ENCODE measurements around the gene GPC6. TPM values are rescaled to one million over a fixed set of nuclear protein-coding genes. Genes with fewer than 3 reads are reported as not detected.
A peak's percentile ranks its signal among the peaks of the same experiment; 100 is the strongest.

The GPC6 gene
- total and polyA plus RNA-seq, 2 experiments from 2014 or later: 14.4 to 43.3 TPM

- Histone ChIP-seq H3K27me3 (no peaks in the 10 kb centered on the region), H3K27ac (no peak overlapping the region), H3K4me1 (ENCODE audit: low read depth) (no peaks in the 10 kb centered on the region), H3K4me3 (no peak overlapping the region), H3K36me3 (no peaks in the 10 kb centered on the region), H3K9me3 (ENCODE audit: low read depth) (no peaks in the 10 kb centered on the region)
- no peak for TF ChIP-seq CTCF (IDR thresholded peaks at IDR 0.05; ENCODE audit: low read depth, low read length)
- DNase-seq (ENCODE audit: low read depth in 1 of 2, low spot score in 1 of 2): no peak
Measured at GRCh38 chr13:93777504-93777903, 550.9 kb downstream of the GPC6 start.

- TF ChIP-seq CTCF (IDR thresholded peaks at IDR 0.05; ENCODE audit: low read depth, low read length): no peak
- Histone ChIP-seq H3K4me3 (no peak overlapping the region), H3K27me3 (no peaks in the 10 kb centered on the region), H3K27ac (no peak overlapping the region), H3K4me1 (ENCODE audit: low read depth) (no peaks in the 10 kb centered on the region), H3K36me3 (no peaks in the 10 kb centered on the region), H3K9me3 (ENCODE audit: low read depth) (no peaks in the 10 kb centered on the region)
- DNase-seq (ENCODE audit: low read depth in 1 of 2, low spot score in 1 of 2): no peak
Measured at GRCh38 chr13:93778548-93778947, 551.9 kb downstream of the GPC6 start.

GRCh38 chr13:93784191-93784590, 557.6 kb downstream of the GPC6 start:
- DNase-seq (ENCODE audit: low read depth in 1 of 2, low spot score in 1 of 2): no peak
- no peak overlapping the region for H3K27ac ChIP-seq
- no peak for TF ChIP-seq CTCF (IDR thresholded peaks at IDR 0.05; ENCODE audit: low read depth, low read length)

GRCh38 chr13:93786846-93787489, 560.4 kb downstream of the GPC6 start:
- no peaks in the 10 kb centered on the region for H3K4me1 ChIP-seq (ENCODE audit: low read depth)
- peak in 1 of 2 donors; percentile 25 for DNase-seq (ENCODE audit: low read depth in 1 of 2, low spot score in 1 of 2)
- no peak for TF ChIP-seq CTCF (IDR thresholded peaks at IDR 0.05; ENCODE audit: low read depth, low read length)
- no peaks in the 10 kb centered on the region for H3K27me3 ChIP-seq
- H3K4me3 ChIP-seq: no peak overlapping the region
- H3K27ac ChIP-seq: no peak overlapping the region
- no peaks in the 10 kb centered on the region for H3K36me3 ChIP-seq
- no peaks in the 10 kb centered on the region for H3K9me3 ChIP-seq (ENCODE audit: low read depth)

More at GRCh38 chr13:93784191-93784590, 557.6 kb downstream of the GPC6 start:
- H3K27me3 ChIP-seq: no peaks in the 10 kb centered on the region
- no peaks in the 10 kb centered on the region for H3K9me3 ChIP-seq (ENCODE audit: low read depth)
- H3K4me3 ChIP-seq: no peak overlapping the region
- H3K36me3 ChIP-seq: no peaks in the 10 kb centered on the region
- no peaks in the 10 kb centered on the region for H3K4me1 ChIP-seq (ENCODE audit: low read depth)

- Histone ChIP-seq H3K4me1 (ENCODE audit: low read depth) (no peaks in the 10 kb centered on the region), H3K27me3 (no peaks in the 10 kb centered on the region), H3K27ac (no peak overlapping the region), H3K36me3 (no peaks in the 10 kb centered on the region), H3K9me3 (ENCODE audit: low read depth) (no peaks in the 10 kb centered on the region), H3K4me3 (no peak overlapping the region)
- TF ChIP-seq CTCF (IDR thresholded peaks at IDR 0.05; ENCODE audit: low read depth, low read length): no peak
- DNase-seq (ENCODE audit: low read depth in 1 of 2, low spot score in 1 of 2): no peak
Measured at GRCh38 chr13:93788456-93788855, 561.8 kb downstream of the GPC6 start.
